NCI-H187 (cell line): ENCODE data around the gene PRKCB.
"Not testable (repeated sequence)": the region's sequence is repeated elsewhere in the genome, so short reads cannot be mapped to it uniquely, and the experiment has no call there.

Experiments
- DNase-seq, 2 experiments: peaks; one replicate each; lab custom pipeline; 2025; lab: John Stamatoyannopoulos, UW

The PRKCB gene

DNA sequence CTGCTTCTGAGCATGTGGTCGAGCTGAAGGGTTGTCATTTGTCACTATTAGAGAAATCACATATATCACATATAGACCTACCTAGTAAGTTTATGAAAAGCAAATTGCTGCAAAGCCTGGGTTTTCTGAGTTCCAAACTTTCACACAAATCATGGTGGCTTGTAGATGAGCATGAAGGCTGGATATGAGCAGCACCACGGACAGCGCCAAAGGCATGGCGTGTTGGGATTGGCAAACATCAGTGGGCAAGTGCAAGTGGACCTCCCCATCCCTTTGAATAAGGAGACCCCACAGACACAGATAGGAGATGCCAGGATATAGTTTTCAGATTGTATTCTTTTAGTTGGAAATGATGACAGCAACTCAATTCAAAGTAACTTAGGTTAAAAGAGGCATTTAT, 342.7 kb downstream of the PRKCB start:
- DNase-seq = no peak

DNA sequence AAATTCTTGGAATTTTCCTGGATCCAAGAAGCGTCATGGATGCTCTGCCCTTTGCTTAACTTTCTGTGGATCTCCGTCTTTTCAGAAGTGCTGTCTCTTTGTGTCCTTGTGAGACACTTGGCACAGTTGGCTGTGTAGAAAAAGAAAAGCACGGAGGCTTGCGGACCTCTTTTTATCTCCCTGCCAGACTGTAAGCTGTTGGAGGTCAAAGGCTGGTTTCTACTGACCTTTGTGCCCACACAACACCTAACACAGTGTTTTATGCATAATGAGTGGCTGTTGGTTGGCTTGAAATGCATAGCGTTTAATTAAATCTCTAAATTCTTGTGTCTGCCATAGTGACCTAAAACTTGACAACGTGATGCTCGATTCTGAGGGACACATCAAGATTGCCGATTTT, 344.7 kb downstream of the PRKCB start:
- DNase-seq = no peak

DNA sequence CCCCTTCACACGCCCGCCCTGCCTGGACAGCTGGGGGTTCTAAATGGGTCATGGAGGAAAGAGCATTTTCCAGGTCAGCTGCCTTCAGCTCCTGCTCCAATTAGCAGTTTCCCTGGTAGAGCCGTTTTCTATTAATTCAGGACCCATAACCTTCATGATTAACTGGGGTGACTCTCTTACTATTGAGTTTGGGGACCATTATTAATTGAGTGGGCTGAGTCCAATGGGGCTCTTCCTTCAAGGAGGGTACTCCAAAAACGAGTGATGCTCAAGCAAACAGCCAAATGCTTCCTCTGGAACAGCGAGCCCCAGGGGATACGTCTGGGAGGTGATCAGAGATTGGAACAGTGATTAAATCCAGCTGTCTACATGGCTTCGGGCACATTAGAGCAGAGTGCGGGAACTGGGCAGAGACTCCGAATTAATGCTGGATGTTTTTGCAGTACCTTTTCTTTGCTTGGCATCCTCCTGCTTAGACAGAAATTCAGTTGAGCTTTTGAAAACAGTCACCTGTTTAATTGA, 352.3 kb downstream of the PRKCB start:
- no peak for DNase-seq

DNA sequence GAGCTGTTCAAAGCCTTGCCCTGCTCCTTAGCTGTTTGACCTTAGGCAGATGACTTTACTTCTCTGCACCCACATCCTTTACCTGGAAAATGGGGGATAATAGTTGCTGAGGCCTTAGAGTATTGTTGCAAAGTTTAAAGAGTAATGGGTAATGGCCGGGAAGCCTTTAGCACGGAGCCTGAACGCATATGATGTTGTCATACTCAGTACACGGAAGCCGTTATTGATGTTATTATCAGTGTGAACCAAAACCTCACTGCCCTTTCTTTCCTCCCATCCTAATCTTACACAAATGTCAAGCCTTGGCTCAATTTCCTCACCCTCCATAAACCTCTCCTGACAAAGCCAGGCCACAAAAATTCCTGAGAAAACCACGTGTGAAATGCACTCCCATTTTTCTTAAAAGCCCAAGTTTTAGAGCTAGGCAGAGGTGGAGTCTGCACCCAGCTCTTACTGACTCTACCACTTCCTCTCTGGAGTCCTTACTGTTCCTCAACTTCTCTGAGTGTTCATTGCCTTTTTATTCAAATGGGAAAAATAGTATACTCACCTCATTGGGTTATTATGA, 353.1 kb downstream of the PRKCB start:
- no peak for DNase-seq

DNA sequence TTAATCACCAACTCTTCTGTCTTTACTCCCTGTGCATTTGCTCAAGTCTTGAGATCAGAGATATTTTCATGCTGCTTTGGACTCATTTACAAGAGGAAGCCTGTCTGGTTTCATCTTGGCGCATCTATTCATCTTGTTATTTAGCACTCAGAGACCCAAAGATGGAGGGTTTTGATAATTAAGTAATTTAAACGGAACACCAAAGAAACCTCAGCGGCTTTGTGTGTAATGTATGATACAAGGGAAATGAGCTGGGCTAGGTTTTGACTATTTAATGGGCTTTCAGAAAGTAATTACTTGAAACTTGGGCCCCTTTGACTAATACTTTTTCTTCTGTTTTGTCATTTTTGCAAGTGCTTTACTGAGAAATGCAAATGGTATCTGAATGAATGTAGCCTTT, 354.2 kb downstream of the PRKCB start:
- DNase-seq = no peak

DNA sequence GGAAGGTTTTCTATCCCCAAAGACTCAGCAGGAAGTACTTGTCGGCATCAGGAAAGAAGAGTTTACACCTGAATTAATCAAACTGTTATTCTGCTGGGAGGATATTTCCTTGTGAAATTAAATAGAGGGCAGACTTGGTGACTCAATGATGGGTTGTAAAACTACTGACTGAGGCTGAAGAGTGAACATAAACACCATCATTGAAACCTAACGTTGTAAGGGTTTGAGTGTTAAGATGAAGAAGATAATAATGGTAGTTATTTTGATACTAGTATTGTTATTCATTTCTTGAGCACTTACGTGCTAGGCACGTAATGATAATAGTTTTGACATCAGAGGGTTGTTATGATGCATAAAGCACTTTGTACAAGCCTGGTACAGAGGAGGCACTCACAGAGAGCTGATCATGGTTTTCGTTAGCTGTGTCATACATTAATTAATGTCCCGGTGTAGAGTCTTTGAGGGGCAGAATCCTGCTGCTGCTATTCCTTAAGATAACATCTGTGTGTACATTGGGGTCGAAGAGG, 356.2 kb downstream of the PRKCB start:
- DNase-seq = no peak

DNA sequence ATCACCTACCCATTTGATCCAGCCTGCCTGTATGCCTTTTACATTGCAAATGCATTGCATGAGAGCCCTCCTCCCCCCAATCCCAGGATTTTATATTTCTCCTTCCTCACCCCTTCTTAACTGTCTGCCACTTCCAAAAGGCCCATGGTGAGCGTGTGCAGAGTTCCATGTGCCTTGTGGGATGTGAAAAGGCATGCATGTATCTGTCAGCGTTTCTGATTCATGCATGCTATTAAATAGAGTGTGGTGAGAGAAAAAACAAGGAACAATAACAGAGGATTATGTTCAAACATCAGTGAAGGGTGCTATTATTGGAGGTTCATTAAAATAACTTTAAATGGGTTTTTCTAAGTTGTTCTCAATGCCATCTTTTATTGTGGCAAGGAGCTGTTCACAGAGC, 359.4 kb downstream of the PRKCB start:
- no peak for DNase-seq

DNA sequence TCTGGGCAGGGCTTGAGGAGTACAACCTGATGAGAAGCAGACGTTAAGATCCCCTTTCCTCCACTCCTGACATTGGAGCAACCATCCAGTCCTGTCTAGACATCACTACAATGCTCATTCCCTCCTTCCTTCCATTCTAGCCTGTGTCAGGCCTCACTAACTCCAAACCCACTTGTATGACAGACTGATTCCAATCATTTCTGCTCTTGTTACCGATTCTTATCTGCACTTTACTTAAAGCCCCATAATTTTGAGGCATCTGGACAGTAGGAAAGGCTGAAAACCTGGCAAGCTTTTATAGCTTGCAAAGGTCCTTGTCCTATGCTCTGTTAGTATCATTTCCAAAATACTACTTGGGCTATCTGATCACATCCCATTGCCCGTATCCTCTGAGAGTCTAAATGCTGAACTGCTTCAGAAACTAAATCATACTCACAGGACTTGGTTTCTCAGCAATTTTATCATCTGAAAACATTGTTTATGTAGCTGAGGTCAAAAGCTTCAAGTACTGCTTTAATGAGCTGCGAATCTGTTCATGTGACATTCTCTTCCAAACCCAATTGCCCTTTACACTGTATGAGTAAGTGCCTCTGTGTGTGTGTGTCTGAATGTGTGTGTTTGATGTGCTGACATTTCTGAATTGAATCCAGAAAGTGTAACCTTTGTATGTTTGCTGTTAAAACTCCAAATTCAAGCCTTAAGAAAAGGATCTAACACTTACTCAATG, 363.2 kb downstream of the PRKCB start:
- DNase-seq = no peak

DNA sequence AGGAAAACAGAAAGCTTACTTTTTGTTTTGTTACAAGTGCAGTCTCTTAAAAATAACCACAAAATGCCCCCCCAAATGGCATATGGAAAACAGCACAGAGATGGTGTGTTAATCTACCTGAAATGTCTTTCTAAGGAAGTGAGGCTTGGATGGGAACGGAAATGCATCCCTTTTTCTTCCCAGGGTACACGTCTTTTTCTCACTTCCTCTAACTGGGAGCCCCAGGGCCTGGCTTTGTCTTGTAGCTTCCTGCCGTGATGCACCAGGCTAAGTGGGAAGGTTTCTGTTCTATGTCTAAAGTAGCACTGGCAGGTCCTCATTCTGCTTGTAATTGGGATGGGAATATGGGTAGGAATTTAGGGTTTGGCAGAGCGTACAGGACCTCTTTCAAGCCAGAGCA, 367.9 kb downstream of the PRKCB start:
- DNase-seq = no peak

DNA sequence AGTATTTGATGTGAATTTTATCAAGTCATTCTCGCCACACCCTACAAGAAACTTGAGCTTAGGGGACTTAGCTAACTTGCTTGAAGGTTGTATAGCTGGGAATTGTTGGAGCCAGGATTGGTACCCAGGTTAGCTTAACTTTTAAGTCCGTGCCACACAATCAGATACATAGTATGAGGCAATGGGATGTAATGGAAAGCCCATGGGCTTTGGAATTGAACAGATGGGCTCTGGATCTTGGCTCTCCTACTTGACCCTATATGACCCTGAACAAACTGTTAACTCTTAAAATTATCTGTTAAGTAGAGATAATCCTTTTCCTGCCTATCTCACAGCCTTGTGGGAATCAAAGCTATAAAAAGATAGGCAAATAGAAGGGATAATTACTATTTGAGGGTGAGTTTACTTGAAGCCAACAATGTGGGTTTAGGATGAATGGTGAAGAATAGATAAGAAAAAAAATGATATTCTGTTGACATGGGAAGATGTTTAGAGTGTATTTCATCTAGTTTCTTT, 368.4 kb downstream of the PRKCB start:
- DNase-seq = no peak

DNA sequence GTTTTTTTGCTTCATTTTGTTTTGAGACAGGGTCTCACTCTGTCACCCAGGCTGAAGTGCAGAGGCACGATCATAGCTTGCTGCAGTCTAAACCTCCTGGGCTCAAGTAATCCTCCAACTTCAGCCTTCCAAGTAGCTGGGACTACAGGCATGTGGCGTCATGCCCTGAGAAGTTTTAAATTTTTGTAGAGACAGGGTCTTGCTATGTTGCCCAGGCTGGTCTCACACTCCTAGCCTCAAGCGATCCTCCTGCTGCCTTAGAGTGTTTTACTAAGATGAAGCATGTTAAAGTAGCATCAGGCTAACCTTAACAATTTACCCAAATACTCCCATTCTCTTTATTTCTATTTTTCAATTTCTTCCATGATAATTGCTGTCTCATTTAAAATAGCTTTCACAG, 371.1 kb downstream of the PRKCB start:
- DNase-seq = no peak

DNA sequence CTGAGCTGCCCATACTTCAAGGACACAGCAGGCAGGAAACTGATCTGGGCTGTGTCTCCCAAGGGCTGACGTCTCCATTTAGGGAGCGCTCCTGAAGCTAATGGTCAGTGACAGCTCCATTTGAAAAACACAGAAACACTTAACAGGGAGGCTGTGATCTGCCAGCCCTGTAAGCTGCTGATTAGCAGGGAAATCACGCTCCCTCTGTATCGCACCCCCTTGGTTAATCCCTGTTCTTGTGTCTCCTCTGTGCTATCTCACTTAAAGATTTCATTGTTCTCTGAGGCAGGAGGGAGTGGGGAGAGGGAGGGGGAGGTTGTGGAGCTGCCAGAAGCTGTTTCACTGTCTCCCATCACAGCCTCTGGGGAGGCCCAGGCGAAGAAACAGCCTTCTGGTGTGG, 372.9 kb downstream of the PRKCB start:
- DNase-seq = peak; percentile 67 to 80

DNA sequence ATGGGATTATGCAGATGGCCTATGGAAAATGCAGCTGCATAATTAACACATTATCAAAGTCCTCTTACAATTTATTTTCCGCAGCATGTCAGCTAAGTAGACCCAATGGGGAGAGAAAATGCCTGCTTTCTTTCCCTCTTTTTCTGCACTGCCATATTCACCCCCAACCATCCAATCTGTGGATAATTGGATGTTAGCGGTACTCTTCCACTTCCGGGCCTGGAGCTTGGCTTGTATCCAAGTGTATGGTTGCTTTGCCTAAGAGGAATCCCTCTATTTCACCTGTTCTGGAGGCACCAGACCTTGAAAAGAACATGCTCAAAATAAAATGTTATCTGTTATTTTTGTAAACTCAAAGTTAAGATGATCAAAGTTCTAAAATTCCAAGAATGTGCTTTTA, 379.2 kb downstream of the PRKCB start:
- no peak for DNase-seq

DNA sequence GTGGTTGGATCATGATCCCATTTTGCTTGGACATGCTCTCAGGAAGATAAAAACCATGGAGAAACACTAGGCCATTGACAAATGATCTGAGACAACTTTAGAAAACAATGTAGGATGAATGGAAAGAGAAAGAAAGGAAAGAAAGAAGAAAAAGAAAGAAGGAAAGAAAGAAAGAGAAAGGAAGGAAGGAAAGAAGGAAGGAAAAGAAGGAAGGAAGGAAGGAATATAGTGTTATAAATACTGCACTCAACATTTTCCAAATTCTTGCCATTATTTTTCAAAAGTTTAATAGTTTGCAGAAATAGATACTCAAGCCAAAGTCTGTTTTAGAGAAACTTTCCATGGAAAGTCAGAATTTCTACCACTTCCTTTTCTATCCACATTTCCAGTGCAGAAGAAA, 381.2 kb downstream of the PRKCB start:
- DNase-seq = no peak

DNA sequence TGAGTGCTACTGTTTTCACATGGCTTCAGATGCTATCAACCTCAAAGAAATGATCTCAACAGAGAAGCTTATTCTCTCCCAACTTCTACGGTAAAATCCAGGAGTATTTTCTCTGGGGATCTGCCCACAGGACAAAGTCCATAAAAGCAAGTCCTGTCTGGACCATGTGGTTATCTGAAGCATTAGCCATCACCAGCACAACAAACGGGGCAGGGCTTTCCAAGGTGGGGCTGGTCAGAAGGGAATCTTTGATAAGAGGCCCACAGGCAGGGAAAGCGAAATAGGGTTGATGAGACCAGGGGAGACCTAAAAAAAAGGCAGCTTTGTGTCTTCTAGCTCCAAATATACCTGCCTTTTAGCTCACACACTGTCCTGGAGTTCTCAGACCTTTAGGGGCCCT, 381.7 kb downstream of the PRKCB start:
- DNase-seq = no peak

DNA sequence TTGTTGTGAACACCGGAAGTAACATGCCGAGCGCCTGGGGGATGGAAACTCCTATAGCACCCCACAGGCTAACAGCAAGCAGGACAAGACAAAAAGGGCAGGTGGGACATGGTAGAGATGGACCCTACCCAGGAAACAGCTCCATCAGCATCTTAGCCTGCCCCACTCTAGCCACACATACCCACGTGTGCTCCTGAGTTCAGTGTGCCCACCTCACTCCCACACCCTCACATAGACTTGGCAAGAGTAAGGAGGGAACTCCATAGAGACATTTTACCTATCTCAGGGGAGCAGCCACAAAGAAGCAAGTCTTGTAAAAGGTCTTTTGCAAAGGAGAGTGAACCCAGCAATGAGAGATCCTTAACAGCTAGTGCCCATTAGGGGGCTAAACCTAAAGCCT, 382.5 kb downstream of the PRKCB start:
- DNase-seq = no peak

DNA sequence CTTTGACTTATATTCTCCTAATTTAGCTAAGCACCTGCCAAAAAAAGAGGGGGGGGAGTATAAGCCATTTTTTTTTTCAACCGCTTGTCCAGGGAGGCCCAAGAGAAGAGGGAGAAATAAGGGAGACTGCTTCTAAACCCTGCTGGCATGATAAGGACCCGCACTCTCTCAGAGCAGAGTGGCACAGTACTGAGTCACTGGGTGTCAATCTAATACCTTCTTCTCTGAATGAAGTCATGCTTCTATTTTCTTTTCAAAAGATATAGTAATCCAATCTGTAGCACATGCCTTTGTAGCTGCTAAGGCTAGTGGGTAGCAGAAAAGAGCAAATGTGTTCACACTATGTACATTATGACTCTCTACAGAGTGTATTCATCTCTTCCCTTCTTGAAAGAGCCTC, 385.4 kb downstream of the PRKCB start:
- no peak for DNase-seq

DNA sequence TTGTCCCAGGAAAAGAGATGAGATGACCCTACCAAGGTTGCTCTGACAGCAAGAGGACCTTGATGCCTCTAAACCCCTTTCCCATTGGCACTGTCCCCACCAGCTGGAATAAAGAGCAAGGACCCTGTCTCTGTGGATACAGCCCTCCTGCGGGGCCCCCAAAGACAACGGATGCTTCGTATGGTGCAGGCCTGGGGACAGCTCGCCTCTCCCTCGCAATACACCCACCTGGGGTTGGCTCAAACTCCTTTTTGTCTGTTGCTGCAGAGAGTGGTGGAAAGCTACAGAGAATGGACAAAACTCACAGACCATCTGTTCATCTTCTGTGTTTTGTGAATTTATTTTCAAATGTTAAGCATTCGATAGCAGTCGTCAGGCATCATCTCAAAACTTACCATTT, 392.7 kb downstream of the PRKCB start:
- DNase-seq = no peak

DNA sequence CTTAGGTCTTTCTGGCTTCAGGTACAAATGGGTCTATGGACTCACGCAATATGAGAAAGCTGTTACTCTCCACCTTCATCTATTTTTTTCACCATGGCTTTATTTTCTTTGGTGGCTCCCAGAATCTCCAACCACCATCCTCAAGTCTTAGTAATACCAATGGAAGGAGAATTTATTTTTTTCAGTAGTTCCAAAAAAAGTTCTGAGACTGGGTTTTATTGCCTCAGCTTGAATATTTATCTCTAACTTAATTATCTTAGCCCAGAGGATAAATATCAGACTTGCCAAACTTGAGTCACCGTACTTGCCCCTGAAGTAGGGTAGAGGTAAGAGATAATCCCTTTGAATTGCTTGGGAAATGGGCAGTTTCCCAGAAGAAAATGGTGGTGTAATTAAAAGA, 397.2 kb downstream of the PRKCB start:
- DNase-seq = no peak

DNA sequence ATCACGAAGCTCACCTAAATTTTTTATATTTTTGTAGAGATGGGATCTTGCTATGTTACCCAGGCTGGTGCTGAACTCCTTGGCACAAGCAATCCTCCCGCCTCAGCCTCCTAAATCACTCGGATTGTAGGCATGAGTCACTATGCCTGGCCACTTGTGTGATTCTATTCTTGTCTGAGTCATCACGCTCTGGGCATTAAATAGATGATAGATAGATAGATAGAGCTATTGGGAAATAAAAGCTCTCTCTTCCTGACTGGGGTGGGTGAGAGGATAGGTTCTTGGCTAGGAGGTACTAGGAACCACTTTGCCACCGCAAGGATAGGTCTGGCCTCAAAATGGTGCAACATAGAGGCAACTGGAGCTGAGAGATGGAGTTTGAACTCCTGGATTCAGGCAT, 399.0 kb downstream of the PRKCB start:
- no peak for DNase-seq

DNA sequence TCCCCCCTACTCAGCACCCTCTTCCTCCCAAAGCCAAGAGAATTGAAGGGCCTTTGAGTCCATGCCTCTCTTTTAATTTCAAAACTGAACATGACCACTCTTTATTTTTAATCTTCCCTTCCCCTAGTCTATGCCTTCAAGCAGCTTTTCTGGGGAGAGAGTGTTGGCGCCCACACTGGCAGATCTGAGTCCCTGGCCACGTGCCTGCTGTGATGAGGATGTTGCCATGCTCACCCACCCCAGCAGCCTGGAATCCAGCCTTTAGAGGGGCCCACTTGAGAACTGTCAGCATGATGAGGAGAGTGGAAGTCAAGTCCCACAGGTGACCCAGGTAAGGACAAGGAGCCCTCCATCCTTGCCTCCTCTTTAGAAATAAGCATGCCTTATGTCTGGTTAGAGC, 400.0 kb downstream of the PRKCB start:
- no peak for DNase-seq

DNA sequence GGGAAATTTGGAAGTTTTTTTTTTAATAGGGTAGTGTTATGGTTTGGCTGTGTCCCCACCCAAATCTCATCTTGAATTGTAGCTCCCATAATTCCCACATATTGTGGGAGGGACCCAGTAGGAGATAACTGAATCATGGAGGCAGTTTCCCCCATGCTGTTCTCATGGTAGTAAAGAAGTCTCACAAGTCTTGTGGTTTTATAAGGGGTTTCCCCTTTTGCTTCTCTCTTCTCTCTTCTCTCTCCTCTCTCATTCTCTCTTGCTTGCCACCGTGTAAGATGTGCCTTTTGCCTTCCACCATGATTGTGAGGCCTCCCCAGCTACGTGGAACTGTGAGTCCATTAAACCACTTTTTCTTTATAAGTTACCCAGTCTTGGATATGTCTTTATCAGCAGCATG, 403.1 kb downstream of the PRKCB start:
- DNase-seq = not testable (repeated sequence)

DNA sequence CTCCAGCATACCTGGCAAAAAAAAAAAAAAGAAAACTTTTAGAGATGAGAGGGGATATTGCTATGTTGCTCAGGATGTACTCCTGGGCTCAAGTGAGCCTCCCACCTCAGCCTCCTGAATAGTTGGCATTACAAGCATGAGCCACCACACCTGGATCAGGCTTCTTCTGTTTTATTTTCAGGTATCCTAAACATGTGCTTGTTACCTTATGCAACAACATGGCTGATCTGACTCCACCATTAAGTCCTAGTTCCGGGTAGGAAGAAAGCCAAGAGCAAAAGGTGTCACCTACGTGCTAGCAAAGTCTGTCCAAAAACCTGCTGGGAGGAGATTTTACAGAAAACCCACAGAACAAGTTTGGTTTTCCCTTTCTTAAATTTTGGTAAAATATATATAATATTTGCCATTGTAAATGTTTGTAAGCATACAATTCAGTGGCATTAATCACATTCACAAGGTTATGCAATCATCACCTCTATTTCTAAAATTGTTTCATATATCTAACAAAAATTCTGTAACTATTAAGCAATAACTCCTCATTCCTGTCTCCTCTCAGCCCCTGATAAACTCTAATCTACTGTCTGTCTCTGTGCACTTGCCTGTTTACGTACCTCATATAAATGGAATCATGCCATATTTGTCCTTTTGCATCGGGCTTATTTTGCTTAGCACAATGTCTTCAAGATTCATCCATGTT, 411.3 kb downstream of the PRKCB start:
- DNase-seq = no peak
